ENCODE measurements around the gene SLC27A4.

GRCh38 chr9:128397831-128398230, 57.5 kb downstream of the SLC27A4 start:
- TF ChIP-seq CTCF (IDR thresholded peaks at IDR 0.05), result no peak
- no peak for TF ChIP-seq EZH2 (IDR thresholded peaks at IDR 0.05; ENCODE audit: borderline replicate concordance, insufficient read depth, low read depth, low read length, poor library complexity, severe bottlenecking)
